Kidney epithelial cell (primary cell): ENCODE measurements around the gene CREBRF. TPM values are rescaled to one million over a fixed set of nuclear protein-coding genes. Genes with fewer than 3 reads are reported as not detected.

ENCODE experiments used
- DNase-seq: peaks from one replicate; pipeline ENCODE4 v3.0.0-alpha.2; 2010; ENCODE audit warnings: low read depth
- H3K27me3 ChIP-seq: 2 replicates; pipeline ENCODE4 v1.6.0; 2011; ENCODE audit warnings: low read length; ENCODE audit not compliant: control insufficient read depth, insufficient read depth
- H3K36me3 ChIP-seq: 2 replicates; pipeline ENCODE4 v1.5.1; 2011; ENCODE audit warnings: low read length; ENCODE audit not compliant: control insufficient read depth, insufficient read depth
- H3K4me3 ChIP-seq: 2 replicates; pipeline ENCODE4 v1.5.1; 2011; ENCODE audit warnings: low read depth, mild to moderate bottlenecking, control low read depth, low read length
- CTCF ChIP-seq: IDR thresholded peaks from 2 replicates; pipeline ENCODE4 v1.5.1; 2011; ENCODE audit warnings: mild to moderate bottlenecking, moderate library complexity, low read length, control low read depth, inconsistent platforms; ENCODE audit not compliant: insufficient read depth, poor library complexity, severe bottlenecking
- total RNA-seq: library from RNA; depleted of rRNA; stranded (reverse); fragments of >200 nt; gene quantifications from 2 replicates; pipeline ENCODE4 v1.2.3, GENCODE V29; 2015

Gene CREBRF
- total RNA-seq, 1 donor from 2014 or later = 11.4 TPM

DNA sequence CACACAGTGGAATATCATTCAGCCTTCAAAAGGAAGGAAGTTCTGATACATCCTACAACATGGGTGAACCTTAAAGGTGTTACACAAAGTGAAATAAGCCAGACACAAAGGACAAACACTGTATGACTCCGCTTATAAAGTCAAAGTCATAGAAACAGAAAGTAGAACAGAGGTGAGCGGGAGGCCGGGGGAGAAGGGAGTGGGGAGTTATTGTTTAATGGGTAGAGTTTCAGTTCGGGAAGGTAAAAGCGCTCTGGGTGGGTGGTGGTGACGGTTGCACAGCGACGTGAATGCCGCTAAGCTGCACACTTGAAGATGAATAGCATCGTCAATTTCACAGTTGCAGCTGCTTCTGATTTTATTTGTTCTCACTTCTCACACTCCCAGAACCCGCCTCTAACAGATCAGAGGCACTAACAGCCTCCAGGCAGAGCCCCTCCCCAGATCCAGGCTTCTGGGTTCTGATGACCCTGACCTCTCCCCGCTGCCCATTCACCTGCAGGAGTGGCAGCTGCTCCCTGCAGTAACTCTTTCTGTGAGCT is 122.3 kb downstream of the CREBRF start:
- TF ChIP-seq CTCF = no peak
- DNase-seq = no peak
- Histone ChIP-seq H3K4me3 (no peak overlapping the region), H3K27me3 (peaks cover 2% of the 10 kb centered on the region), H3K36me3 (no peaks in the 10 kb centered on the region)

- peaks cover 2% of the 10 kb centered on the region for H3K27me3 ChIP-seq
- H3K4me3 ChIP-seq = no peak overlapping the region
- DNase-seq = no peak
- no peaks in the 10 kb centered on the region for H3K36me3 ChIP-seq
- TF ChIP-seq CTCF = no peak
These were observed 124.2 kb downstream of the CREBRF start for GRCh38 chr5:173180331-173180730.

DNA sequence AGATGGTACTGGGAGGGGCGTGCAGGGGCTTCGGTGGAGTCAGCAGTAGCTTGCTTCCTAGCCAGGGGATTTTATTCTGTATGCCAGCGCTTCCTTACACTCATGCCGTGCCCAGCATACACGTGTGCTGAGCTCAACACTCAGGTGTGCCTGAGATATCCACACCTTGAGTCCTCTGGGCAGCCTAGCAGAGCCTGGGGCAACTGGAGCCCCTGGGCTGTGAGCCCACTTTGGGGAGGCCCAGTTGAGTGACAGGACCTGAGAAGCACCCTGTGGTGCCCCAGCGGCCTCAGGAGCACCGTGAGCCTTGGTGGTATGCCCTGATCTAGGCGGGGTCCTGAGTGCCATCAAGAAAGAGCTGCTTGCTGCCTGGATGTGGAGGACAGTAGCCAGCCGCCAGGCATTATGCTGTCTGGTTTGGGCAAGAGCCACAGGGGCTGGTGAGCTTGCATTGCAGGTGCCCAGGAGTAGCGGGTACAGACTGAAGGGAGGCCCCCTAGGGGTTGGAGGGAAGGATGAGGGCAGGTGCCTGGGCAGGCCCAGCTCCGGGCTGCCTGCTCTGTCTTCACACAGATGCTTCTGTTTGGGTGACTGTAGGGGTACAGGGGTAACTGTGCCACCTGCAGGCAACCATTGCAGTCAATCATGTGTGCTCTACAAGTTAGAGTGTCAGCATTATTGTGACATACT is 131.0 kb downstream of the CREBRF start:
- H3K27me3 ChIP-seq = no peaks in the 10 kb centered on the region
- TF ChIP-seq CTCF = peak; percentile 6
- DNase-seq = no peak
- H3K36me3 ChIP-seq = no peaks in the 10 kb centered on the region
- no peak overlapping the region for H3K4me3 ChIP-seq

GRCh38 chr5:173188280-173188679 is 132.1 kb downstream of the CREBRF start:
- no peak for DNase-seq
- no peaks in the 10 kb centered on the region for H3K27me3 ChIP-seq

More at GRCh38 chr5:173188280-173188679, 132.1 kb downstream of the CREBRF start:
- no peak for TF ChIP-seq CTCF
- H3K36me3 ChIP-seq = no peaks in the 10 kb centered on the region
- H3K4me3 ChIP-seq = no peak overlapping the region

Other genes with a start within 250 kb of the CREBRF start
- 183 and 232 TPM in 2 replicates for gene ERGIC1, start 222.1 kb upstream of the CREBRF start, total RNA-seq
- 71.5 and 81.1 TPM in 2 replicates for gene RPL26L1, start 96.9 kb upstream of the CREBRF start, total RNA-seq
- 171 and 178 TPM in 2 replicates for gene ATP6V0E1, start 72.6 kb upstream of the CREBRF start, total RNA-seq
- gene BNIP1, start 88.2 kb downstream of the CREBRF start, total RNA-seq = 14.4 and 17.8 TPM in 2 replicates
- not detected in 2 replicates for gene NKX2-5, start 178.9 kb downstream of the CREBRF start, total RNA-seq